Body of pancreas (tissue), 4 donors: Measurements from ENCODE around the gene IL37. TPM values are rescaled to one million over a fixed set of nuclear protein-coding genes. Genes with fewer than 3 reads are reported as not detected.
"Not testable (repeated sequence)": the region's sequence is repeated elsewhere in the genome, so short reads cannot be mapped to it uniquely, and the experiment has no call there.

Experiments used
- ATAC-seq: fragments of 150-250 bp; one replicate; pipeline ENCODE4 v1.9.1; 2016
- DNase-seq, 4 donors: peaks; one replicate each; pipeline ENCODE4 v3.0.0-alpha.2; 2019
- H3K27ac ChIP-seq, 4 donors: fragments of 200-600 bp; sonication (generic); 1 replicate in 3 of 4; 2 replicates in 1 of 4; pipeline versions ENCODE4 v1.5.1 to v1.6.1; 2016 to 2019; ENCODE audit warnings: mild to moderate bottlenecking in 1 of 4, mixed read lengths in 1 of 4, moderate library complexity in 1 of 4
- H3K27me3 ChIP-seq, 2 donors: fragments of 200-600 bp; sonication (generic); one replicate each; pipeline ENCODE4 v1.6.0; 2016; ENCODE audit warnings: mild to moderate bottlenecking in 1 of 2
- H3K36me3 ChIP-seq, 2 donors: fragments of 200-600 bp; sonication (generic); replicated peaks in 1 of 2; 2 replicates each; pipeline ENCODE4 v1.5.1; 2016; ENCODE audit warnings: low read depth in 2 of 2; ENCODE audit not compliant: insufficient read depth in 1 of 2
- H3K4me1 ChIP-seq: fragments of 200-600 bp; sonication (generic); one replicate; pipeline ENCODE4 v1.6.0; 2016
- H3K4me3 ChIP-seq, 2 donors: fragments of 200-600 bp; sonication (generic); 1 replicate in 1 of 2; 2 replicates in 1 of 2; pipeline ENCODE4 v1.5.1; 2016 to 2019
- H3K9me3 ChIP-seq, 3 donors: fragments of 200-600 bp; sonication (generic); 1 replicate in 2 of 3; 2 replicates in 1 of 3; pipeline ENCODE4 v1.5.1; 2016
- POLR2A ChIP-seq, 3 donors: fragments of 450-650 bp; IDR thresholded peaks; one replicate each; pipeline ENCODE4 v1.6.1; 2016; ENCODE audit warnings: antibody characterized with exemption in 3 of 3, mild to moderate bottlenecking in 2 of 3
- WGBS, 2 donors: methylation state at CpG; one replicate each; pipeline ENCODE4 v1.1.5; 2017; 5-methylcytosine and 5-hydroxymethylcytosine counted together
- intact Hi-C: fragments of 100-400 bp; cut with DNase I; formaldehyde crosslinking; loops from one replicate; pipeline ENCODE4 v1.15.1; 2023
- total RNA-seq, 2 donors: library from RNA; depleted of rRNA; stranded (reverse); fragments of >200 nt; gene quantifications; one replicate each; pipeline ENCODE4 v1.1.0, GENCODE V29; 2016
- TF ChIP-seq, protein P1 (sequence below), 7 experiments: fragments of 450-650 bp in 4 of 7; fragments of 200-600 bp in 3 of 7; sonication (generic) in 3 of 7; IDR thresholded peaks; one replicate each; pipeline ENCODE4 v1.5.1; 2016 to 2019; ENCODE audit warnings: antibody characterized with exemption in 7 of 7

The IL37 gene
- total RNA-seq, 2 donors from 2014 or later, result not detected

DNA sequence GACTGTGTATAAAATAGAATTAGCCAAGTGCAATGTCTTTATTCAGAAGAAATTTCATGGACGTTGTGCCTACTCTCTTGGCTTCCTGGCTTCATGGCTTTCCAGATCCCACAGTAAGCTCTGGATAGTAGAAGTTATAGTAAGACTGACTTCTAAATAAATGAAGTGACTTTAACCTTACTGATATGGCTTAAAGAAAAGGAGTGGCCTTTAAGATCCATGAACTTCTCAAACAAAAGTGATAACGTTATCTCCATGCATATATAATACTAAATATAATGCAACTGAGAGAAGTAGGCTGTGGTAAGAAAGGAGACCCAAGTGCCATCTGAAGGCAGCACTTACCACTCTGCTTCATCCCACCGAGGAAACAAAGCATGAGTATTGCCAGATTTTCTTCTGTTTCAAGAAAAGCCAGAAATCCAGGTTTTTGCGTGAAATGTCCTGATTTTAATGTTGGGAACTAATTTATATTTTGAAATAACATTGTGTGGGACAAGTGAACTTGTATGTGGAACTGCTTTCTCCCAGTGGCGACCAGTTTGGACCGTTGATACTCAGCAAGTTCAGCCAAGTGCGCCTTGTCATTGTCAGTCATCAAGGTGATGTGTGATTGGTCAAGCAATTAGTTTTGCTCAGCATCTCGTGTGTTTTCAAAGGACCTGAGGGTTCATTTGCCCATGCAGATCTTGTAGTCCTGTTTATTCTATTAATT is 13.9 kb upstream of the IL37 start:
- no peaks in the 10 kb centered on the region for H3K4me1 ChIP-seq
- no peaks in the 10 kb centered on the region for H3K27me3 ChIP-seq
- H3K4me3 ChIP-seq, result no peak overlapping the region
- no peak for DNase-seq
- no peak for TF ChIP-seq POLR2A (IDR thresholded peaks at IDR 0.05)
- TF ChIP-seq, protein P1, sequence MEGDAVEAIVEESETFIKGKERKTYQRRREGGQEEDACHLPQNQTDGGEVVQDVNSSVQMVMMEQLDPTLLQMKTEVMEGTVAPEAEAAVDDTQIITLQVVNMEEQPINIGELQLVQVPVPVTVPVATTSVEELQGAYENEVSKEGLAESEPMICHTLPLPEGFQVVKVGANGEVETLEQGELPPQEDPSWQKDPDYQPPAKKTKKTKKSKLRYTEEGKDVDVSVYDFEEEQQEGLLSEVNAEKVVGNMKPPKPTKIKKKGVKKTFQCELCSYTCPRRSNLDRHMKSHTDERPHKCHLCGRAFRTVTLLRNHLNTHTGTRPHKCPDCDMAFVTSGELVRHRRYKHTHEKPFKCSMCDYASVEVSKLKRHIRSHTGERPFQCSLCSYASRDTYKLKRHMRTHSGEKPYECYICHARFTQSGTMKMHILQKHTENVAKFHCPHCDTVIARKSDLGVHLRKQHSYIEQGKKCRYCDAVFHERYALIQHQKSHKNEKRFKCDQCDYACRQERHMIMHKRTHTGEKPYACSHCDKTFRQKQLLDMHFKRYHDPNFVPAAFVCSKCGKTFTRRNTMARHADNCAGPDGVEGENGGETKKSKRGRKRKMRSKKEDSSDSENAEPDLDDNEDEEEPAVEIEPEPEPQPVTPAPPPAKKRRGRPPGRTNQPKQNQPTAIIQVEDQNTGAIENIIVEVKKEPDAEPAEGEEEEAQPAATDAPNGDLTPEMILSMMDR (IDR thresholded peaks at IDR 0.05), result no peak
- ATAC-seq, result no peak
- intact Hi-C loops, result no loop called here
- 59 to 62% methylated on average over 8 of the region's 8 CpGs for WGBS, 2 donors
- H3K27ac ChIP-seq, result no peak overlapping the region
- no peaks in the 10 kb centered on the region for H3K9me3 ChIP-seq
- H3K36me3 ChIP-seq, result no peaks in the 10 kb centered on the region

DNA sequence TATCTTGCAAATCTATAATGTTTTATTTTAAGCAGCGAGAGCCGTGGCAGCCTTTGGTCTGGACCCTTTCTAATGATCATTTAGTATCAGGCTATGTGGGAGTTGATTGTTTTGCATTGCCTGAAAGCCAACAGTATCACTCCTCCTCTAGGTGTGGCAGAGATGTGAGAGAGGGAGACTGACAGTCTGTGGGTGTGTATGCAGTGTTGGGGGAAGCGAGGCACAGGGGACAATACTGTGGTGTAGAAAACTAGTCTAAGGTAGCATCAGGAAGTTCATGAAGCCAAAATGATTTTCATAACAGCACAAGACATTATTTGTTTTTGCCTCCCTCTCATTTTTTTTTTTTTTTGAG is 13.4 kb upstream of the IL37 start:
- ATAC-seq, result no peak

DNA sequence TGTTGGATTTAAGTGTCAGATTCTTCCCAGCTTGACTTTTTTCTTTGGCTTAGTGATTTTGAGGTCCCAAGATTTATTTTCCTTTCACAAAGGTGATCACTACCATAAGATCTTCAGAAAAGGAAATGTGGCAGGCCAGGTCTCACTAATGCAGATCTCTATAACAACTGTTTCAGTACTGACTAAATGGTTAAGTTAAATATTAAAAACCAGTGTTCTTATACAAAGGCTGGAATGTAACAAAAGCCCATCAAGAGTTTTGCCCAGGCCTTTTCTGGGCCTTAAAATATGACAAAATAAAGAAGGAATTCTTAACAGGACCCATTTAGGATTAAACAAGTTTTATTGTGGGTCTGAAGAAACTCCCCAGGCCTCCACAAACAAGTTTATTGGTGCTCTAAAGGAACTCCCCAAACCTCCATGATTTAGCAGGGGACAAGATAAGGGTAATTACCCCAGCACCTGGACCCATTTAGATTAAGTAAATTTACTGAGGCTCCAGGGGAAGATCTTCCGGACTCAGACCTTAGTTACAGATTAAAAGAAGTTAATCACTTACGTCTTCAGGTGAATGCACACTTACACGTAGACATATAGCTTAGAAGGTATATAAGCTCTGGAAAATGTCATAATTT is 9.4 kb upstream of the IL37 start:
- DNase-seq, H3K27ac ChIP-seq, H3K9me3 ChIP-seq, H3K27me3 ChIP-seq, intact Hi-C loops, H3K4me3 ChIP-seq, H3K36me3 ChIP-seq, ATAC-seq, H3K4me1 ChIP-seq: not testable (repeated sequence)
- 65 to 67% methylated on average over 3 of the region's 3 CpGs for WGBS, 2 donors

More for the DNA sequence above, 13.4 kb upstream of the IL37 start:
- no peaks in the 10 kb centered on the region for H3K9me3 ChIP-seq
- no peaks in the 10 kb centered on the region for H3K36me3 ChIP-seq
- intact Hi-C loops, result no loop called here
- H3K27me3 ChIP-seq, result no peaks in the 10 kb centered on the region
- H3K27ac ChIP-seq, result no peak overlapping the region
- TF ChIP-seq, protein P1 (IDR thresholded peaks at IDR 0.05), result no peak
- no peak for TF ChIP-seq POLR2A (IDR thresholded peaks at IDR 0.05)
- no peak for DNase-seq
- 76 to 84% methylated on average over 3 of the region's 3 CpGs for WGBS, 2 donors
- no peaks in the 10 kb centered on the region for H3K4me1 ChIP-seq
- no peak overlapping the region for H3K4me3 ChIP-seq

DNA sequence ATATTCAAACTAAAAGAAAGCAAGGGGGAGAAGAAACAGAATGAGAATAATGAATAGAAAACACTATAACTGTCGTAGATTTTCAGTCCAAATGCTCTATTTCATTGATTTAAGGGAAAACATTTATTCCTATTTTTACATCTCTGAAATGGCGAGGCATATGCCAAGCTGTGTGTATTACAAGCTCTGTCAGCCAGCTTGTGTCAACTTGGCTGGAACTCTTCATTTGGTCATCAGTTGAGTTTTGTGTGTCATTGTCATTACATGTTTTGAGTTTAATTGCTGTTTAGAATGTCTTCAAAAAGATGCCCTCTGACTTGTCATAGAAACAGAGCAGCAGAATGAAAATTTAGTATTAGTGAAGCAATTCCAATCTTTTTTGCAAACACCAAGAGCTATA is 8.1 kb upstream of the IL37 start:
- intact Hi-C loops, result no loop called here
- 76 to 88% methylated on average over 2 of the region's 2 CpGs for WGBS, 2 donors
- no peak for TF ChIP-seq POLR2A (IDR thresholded peaks at IDR 0.05)
- TF ChIP-seq, protein P1 (IDR thresholded peaks at IDR 0.05), result no peak
- H3K9me3 ChIP-seq, result no peaks in the 10 kb centered on the region
- DNase-seq (no peak), ATAC-seq (no peak)
- no peaks in the 10 kb centered on the region for H3K27me3 ChIP-seq
- H3K36me3 ChIP-seq, result no peaks in the 10 kb centered on the region
- no peaks in the 10 kb centered on the region for H3K4me1 ChIP-seq
- no peak overlapping the region for H3K27ac ChIP-seq
- no peak overlapping the region for H3K4me3 ChIP-seq

DNA sequence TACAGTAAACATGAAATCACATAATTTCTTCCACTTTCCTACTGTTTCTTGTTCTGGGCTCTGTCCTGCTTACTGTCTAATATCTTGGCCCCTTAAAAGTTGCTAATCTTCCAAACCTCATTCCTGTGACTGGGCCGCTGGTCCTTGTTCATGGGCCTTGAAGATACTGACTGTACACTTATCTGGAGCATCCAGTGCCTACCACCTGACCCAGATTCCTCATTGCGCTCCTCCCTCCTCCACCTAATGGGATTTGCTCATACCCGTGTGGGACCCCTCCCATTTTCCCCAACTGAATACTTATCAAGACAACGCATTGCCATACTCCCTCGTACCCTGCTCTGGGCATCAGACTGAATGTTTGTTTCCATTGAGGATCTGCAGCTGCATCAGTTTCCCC is 6.1 kb upstream of the IL37 start:
- no peak for ATAC-seq
- intact Hi-C loops, result no loop called here
- H3K4me1 ChIP-seq, result no peaks in the 10 kb centered on the region
- TF ChIP-seq POLR2A (IDR thresholded peaks at IDR 0.05), result no peak
- TF ChIP-seq, protein P1 (IDR thresholded peaks at IDR 0.05), result no peak
- no peak for DNase-seq
- H3K36me3 ChIP-seq, result no peaks in the 10 kb centered on the region
- no peaks in the 10 kb centered on the region for H3K27me3 ChIP-seq
- no peak overlapping the region for H3K27ac ChIP-seq
- H3K4me3 ChIP-seq, result no peak overlapping the region
- WGBS, 2 donors, result 81 to 82% methylated on average over 5 of the region's 5 CpGs
- no peaks in the 10 kb centered on the region for H3K9me3 ChIP-seq
